Measurements from ENCODE around the gene RHAG.

The RHAG gene

GRCh38 chr6:49649988-49650387 is 13.3 kb upstream of the RHAG start:
- POLR2A ChIA-PET (ENCODE audit: low non-redundant PET), result no interaction called here
- no peak for TF ChIP-seq CTCF (conservative IDR thresholded peaks at IDR 0.05; ENCODE audit: low read depth)
- CTCF ChIA-PET, result interaction anchor here (1.2 kb wide), 1 partner anchor 27 kb away, joined by 6 read pairs; no protein-coding TSS in a partner anchor
- no peak overlapping the region for H3K27ac ChIP-seq
- DNase-seq (ENCODE audit: low spot score), result no peak

- TF ChIP-seq CTCF (conservative IDR thresholded peaks at IDR 0.05; ENCODE audit: low read depth), result no peak
- no peak for DNase-seq (ENCODE audit: low spot score)
- POLR2A ChIA-PET (ENCODE audit: low non-redundant PET), result no interaction called here
- CTCF ChIA-PET, result no interaction called here
- H3K27ac ChIP-seq, result no peak overlapping the region
These were observed 11.4 kb upstream of the RHAG start for GRCh38 chr6:49648036-49648435.

- CTCF ChIA-PET, result no interaction called here
- H3K27ac ChIP-seq, result no peak overlapping the region
- DNase-seq (ENCODE audit: low spot score), result no peak
- POLR2A ChIA-PET (ENCODE audit: low non-redundant PET), result no interaction called here
- no peak for TF ChIP-seq CTCF (conservative IDR thresholded peaks at IDR 0.05; ENCODE audit: low read depth)
These were observed 10.8 kb upstream of the RHAG start for GRCh38 chr6:49647476-49647875.

GRCh38 chr6:49646942-49647341 is 10.3 kb upstream of the RHAG start:
- DNase-seq (ENCODE audit: low spot score), result no peak
- H3K27ac ChIP-seq, result no peak overlapping the region
- POLR2A ChIA-PET (ENCODE audit: low non-redundant PET), result no interaction called here
- TF ChIP-seq CTCF (conservative IDR thresholded peaks at IDR 0.05; ENCODE audit: low read depth), result no peak
- CTCF ChIA-PET, result no interaction called here

GRCh38 chr6:49646130-49646824 is 9.6 kb upstream of the RHAG start:
- H3K27ac ChIP-seq, result no peak overlapping the region
- ChIA-PET CTCF (interaction anchor here (0.6 kb wide), 1 partner anchor 1274 kb away, joined by 7 read pairs; no protein-coding TSS in a partner anchor), POLR2A (ENCODE audit: low non-redundant PET) (no interaction called here)
- TF ChIP-seq CTCF (conservative IDR thresholded peaks at IDR 0.05; ENCODE audit: low read depth), result no peak
- DNase-seq (ENCODE audit: low spot score), result no peak

GRCh38 chr6:49645139-49645538 is 8.5 kb upstream of the RHAG start:
- TF ChIP-seq CTCF (conservative IDR thresholded peaks at IDR 0.05; ENCODE audit: low read depth), result no peak
- H3K27ac ChIP-seq, result no peak overlapping the region
- POLR2A ChIA-PET (ENCODE audit: low non-redundant PET), result no interaction called here
- CTCF ChIA-PET, result no interaction called here
- no peak for DNase-seq (ENCODE audit: low spot score)

All from RWPE1 (cell line).